Thyroid gland (tissue), 4 donors: ENCODE data around the gene DNAH8. TPM values are rescaled to one million over a fixed set of nuclear protein-coding genes. Genes with fewer than 3 reads are reported as not detected.

Experiments
- DNase-seq, 2 donors: peaks; one replicate each; pipeline ENCODE4 v3.0.0-alpha.2; 2019
- H3K27ac ChIP-seq, 3 donors: fragments of 200-600 bp; sonication (generic); 1 replicate in 2 of 3; 2 replicates in 1 of 3; pipeline ENCODE4 v1.5.1; 2016 to 2019; ENCODE audit warnings: mild to moderate bottlenecking in 1 of 3, moderate library complexity in 1 of 3
- H3K27me3 ChIP-seq: fragments of 200-600 bp; sonication (generic); one replicate; pipeline ENCODE4 v1.5.1; 2019
- H3K36me3 ChIP-seq, 2 donors: fragments of 200-600 bp; sonication (generic); one replicate each; pipeline ENCODE4 v1.5.1; 2016 to 2019
- H3K4me1 ChIP-seq, 2 donors: fragments of 200-600 bp; sonication (generic); one replicate each; pipeline ENCODE4 v1.5.1; 2017 to 2019
- H3K4me3 ChIP-seq, 3 donors: fragments of 200-600 bp; sonication (generic); replicated peaks in 1 of 3; 1 replicate in 2 of 3; 2 replicates in 1 of 3; pipeline ENCODE4 v1.5.1; 2016; ENCODE audit warnings: mild to moderate bottlenecking in 1 of 3
- H3K9me3 ChIP-seq: fragments of 200-600 bp; sonication (generic); one replicate; pipeline ENCODE4 v1.5.1; 2017
- POLR2A ChIP-seq, 2 donors: fragments of 450-650 bp; IDR thresholded peaks; one replicate each; pipeline ENCODE4 v1.6.1; 2017; ENCODE audit warnings: antibody characterized with exemption in 2 of 2, mild to moderate bottlenecking in 2 of 2, moderate library complexity in 1 of 2
- WGBS, 2 donors: methylation state at CpG; one replicate each; pipeline ENCODE4 v1.1.5; 2017; 5-methylcytosine and 5-hydroxymethylcytosine counted together
- intact Hi-C: fragments of 100-400 bp; cut with DNase I; formaldehyde crosslinking; loops from one replicate; pipeline ENCODE4 v1.15.1; 2023
- total RNA-seq, 4 donors: library from RNA; depleted of rRNA; stranded (reverse); fragments of >200 nt; gene quantifications; one replicate each; pipeline ENCODE4 v1.2.3, GENCODE V29; 2016
- TF ChIP-seq, protein P1 (sequence below), 6 experiments: fragments of 200-600 bp in 3 of 6; fragments of 450-650 bp in 3 of 6; sonication (generic) in 3 of 6; IDR thresholded peaks; one replicate each; pipeline ENCODE4 v1.5.1; 2016 to 2019; ENCODE audit warnings: antibody characterized with exemption in 6 of 6, mild to moderate bottlenecking in 2 of 6, inconsistent platforms in 1 of 6, moderate library complexity in 1 of 6

The DNAH8 gene
- total RNA-seq, 4 donors from 2014 or later, result 0.04 to 4.8 (median 0.12) TPM

GRCh38 chr6:38876475-38876874 is 161.4 kb downstream of the DNAH8 start:
- DNase-seq, result no peak
- Histone ChIP-seq H3K27ac (no peak overlapping the region), H3K27me3 (no peaks in the 10 kb centered on the region), H3K4me1 (no peaks in the 10 kb centered on the region), H3K4me3 (no peak overlapping the region), H3K9me3 (no peaks in the 10 kb centered on the region), H3K36me3 (no peaks in the 10 kb centered on the region)
- WGBS, 2 donors, result 72 to 76% methylated on average over 7 of the region's 7 CpGs
- TF ChIP-seq, protein P1, sequence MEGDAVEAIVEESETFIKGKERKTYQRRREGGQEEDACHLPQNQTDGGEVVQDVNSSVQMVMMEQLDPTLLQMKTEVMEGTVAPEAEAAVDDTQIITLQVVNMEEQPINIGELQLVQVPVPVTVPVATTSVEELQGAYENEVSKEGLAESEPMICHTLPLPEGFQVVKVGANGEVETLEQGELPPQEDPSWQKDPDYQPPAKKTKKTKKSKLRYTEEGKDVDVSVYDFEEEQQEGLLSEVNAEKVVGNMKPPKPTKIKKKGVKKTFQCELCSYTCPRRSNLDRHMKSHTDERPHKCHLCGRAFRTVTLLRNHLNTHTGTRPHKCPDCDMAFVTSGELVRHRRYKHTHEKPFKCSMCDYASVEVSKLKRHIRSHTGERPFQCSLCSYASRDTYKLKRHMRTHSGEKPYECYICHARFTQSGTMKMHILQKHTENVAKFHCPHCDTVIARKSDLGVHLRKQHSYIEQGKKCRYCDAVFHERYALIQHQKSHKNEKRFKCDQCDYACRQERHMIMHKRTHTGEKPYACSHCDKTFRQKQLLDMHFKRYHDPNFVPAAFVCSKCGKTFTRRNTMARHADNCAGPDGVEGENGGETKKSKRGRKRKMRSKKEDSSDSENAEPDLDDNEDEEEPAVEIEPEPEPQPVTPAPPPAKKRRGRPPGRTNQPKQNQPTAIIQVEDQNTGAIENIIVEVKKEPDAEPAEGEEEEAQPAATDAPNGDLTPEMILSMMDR (IDR thresholded peaks at IDR 0.05), result no peak
- no peak for TF ChIP-seq POLR2A (IDR thresholded peaks at IDR 0.05)
- intact Hi-C loops, result loop anchor here (10.0 kb wide), 1 partner anchor 288 kb away; no protein-coding TSS in a partner anchor

GRCh38 chr6:38877721-38878120 is 162.6 kb downstream of the DNAH8 start:
- no peak for DNase-seq
- WGBS, 2 donors, result 47 to 83% methylated on average over 2 to 3 of the region's 3 CpGs
- H3K36me3 ChIP-seq, result no peaks in the 10 kb centered on the region
- TF ChIP-seq POLR2A (IDR thresholded peaks at IDR 0.05), result no peak
- TF ChIP-seq, protein P1 (IDR thresholded peaks at IDR 0.05), result no peak
- no peaks in the 10 kb centered on the region for H3K9me3 ChIP-seq
- no peak overlapping the region for H3K4me3 ChIP-seq
- no peaks in the 10 kb centered on the region for H3K27me3 ChIP-seq
- no peaks in the 10 kb centered on the region for H3K4me1 ChIP-seq
- intact Hi-C loops, result loop anchor here (10.0 kb wide), 1 partner anchor 287 kb away; no protein-coding TSS in a partner anchor
- no peak overlapping the region for H3K27ac ChIP-seq

GRCh38 chr6:38882157-38882556 is 167.0 kb downstream of the DNAH8 start:
- no peak for TF ChIP-seq POLR2A (IDR thresholded peaks at IDR 0.05)
- TF ChIP-seq, protein P1 (IDR thresholded peaks at IDR 0.05), result no peak
- WGBS, 2 donors, result 93% methylated on average over 2 of the region's 2 CpGs
- Histone ChIP-seq H3K27ac (no peak overlapping the region), H3K27me3 (no peaks in the 10 kb centered on the region), H3K36me3 (no peaks in the 10 kb centered on the region), H3K4me3 (no peak overlapping the region), H3K4me1 (no peaks in the 10 kb centered on the region), H3K9me3 (no peaks in the 10 kb centered on the region)
- intact Hi-C loops, result no loop called here
- DNase-seq, result no peak

- peaks cover 3% of the 10 kb centered on the region for H3K27me3 ChIP-seq
- WGBS, 2 donors, result 83 to 89% methylated on average over 6 of the region's 6 CpGs
- H3K27ac ChIP-seq, result no peak overlapping the region
- TF ChIP-seq, protein P1 (IDR thresholded peaks at IDR 0.05), result no peak
- no peak for TF ChIP-seq POLR2A (IDR thresholded peaks at IDR 0.05)
- H3K36me3 ChIP-seq, result no peaks in the 10 kb centered on the region
- H3K4me3 ChIP-seq, result no peak overlapping the region
- H3K9me3 ChIP-seq, result no peaks in the 10 kb centered on the region
- H3K4me1 ChIP-seq, result no peaks in the 10 kb centered on the region
- no peak for DNase-seq
- intact Hi-C loops, result no loop called here
Observed at GRCh38 chr6:38897507-38897906, 182.4 kb downstream of the DNAH8 start.

DNA sequence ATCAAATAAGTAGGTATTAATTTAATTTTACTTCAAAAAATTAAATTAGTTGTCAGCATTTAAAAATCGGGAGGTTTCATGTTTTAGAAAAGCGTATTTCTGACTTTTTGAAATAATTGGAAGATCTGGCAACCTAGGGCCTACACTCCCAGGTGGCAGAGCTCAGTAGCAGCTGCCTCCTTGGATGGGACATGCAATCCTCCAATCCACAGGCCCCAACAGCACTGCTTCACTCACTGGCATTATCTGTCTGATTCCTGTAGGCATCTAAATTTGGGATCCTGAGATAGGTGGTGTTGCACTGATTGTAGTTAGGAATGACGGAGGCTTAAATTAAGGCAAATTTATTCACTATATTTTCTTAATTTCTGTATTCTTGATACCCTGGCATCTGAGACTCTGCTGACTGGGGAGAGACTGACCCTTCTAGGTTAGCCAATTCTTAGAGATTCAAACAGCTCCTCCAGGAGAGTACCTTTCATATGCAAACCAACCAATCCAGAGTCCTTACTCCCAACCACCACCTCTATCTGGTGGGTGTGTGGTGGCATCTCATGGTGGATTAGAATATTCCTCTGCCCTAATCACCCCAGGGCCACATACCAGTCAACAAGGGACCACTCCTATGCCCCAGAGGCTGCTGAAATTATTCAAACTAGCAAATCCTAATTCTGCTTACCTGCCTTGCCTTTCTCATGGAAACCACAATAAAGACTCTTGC is 186.9 kb downstream of the DNAH8 start:
- Histone ChIP-seq H3K9me3 (no peaks in the 10 kb centered on the region), H3K4me1 (no peaks in the 10 kb centered on the region), H3K4me3 (no peak overlapping the region), H3K27me3 (no peaks in the 10 kb centered on the region), H3K27ac (no peak overlapping the region), H3K36me3 (no peaks in the 10 kb centered on the region)
- 95% methylated on average over 3 of the region's 3 CpGs for WGBS, 2 donors
- no peak for DNase-seq
- TF ChIP-seq, protein P1 (IDR thresholded peaks at IDR 0.05), result no peak
- TF ChIP-seq POLR2A (IDR thresholded peaks at IDR 0.05), result no peak
- intact Hi-C loops, result no loop called here
